ENCODE data around the gene PDZK1IP1.
"Not testable (repeated sequence)": the region's sequence is repeated elsewhere in the genome, so short reads cannot be mapped to it uniquely, and the experiment has no call there.

PDZK1IP1 gene

DNA sequence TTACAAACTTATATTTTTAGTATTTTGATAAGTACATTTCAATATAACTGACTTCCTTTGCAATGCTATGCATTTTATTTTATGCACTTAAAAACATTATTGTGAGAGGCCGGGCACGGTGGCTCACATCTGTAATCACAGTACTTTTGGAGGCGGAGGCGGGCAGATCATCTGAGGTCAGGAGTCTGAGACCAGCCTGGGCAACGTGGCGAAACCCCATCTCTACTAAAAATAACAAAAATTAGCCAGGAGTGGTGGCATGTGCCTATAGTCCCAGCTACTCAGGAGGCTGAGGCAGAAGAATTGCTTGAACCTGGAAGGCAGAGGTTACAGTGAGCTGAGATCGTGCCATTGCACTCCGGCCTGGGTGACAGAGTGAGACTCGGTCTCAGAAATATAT lies 6.1 kb upstream of the PDZK1IP1 start:
- DNase-seq, result not testable (repeated sequence)

DNA sequence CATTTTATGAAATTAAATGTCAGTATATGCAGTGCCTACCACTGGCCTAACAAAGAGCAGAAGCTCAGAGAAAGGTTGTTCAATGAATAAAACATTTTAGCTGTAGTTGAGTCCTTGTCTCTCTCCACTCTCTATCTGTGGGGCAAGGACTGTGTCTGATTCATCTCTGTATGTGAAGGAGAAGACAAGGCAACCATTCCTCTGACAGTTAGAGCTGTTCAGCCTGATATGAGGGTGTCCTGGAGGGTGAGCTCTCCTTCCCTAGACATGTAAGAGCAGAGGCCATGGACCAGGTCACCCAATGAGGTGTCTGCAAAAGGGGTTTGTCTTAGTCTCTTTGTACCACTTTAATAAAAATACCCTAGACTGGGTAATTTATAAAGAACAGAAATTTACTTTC lies 4.5 kb upstream of the PDZK1IP1 start:
- peak; percentile 58 for DNase-seq

DNA sequence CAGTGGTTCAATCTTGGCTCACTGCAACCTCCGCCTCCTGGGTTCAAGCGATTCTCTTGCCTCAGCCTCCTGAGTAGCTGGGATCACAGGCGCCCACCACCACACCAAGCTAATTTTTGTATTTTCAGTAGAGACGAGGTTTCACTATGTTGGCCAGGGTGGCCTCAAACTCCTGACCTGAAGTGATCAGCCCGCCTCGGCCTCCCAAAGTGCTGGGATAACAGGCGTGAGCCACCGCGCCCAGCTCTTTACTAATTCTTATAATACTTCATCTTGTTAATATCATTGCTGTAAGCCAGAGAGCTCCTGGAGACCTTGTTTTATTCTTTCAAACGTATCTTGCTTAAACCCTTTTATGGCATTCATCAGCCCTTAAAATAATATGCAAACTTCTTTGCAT lies 3.7 kb upstream of the PDZK1IP1 start:
- DNase-seq, result not testable (repeated sequence)

GRCh38 chr1:47192458-47193384 lies 2.9 kb upstream of the PDZK1IP1 start:
- peak; percentile 93 for DNase-seq

- DNase-seq, result no peak
Measured at GRCh38 chr1:47191940-47192457, 2.2 kb upstream of the PDZK1IP1 start.

DNA sequence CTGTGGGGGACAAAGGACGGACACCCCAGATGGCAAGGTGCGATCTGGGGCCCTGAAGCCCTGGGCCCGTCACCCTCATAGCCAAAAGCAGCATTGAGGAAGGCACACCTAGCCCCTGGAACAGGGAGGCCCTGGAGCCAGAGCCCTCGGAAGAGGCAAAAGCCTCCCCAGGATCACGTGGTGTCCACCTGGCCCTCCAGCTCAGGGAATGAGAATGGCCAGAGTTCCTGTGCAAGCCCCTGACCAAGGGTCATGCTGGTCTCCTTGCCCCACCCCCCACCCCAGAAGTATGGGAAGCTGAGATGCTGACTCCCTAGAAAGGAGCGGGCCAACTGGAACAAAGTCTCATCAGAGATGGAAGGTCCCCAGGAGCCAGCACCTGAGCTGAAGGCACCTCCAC lies 1.0 kb upstream of the PDZK1IP1 start:
- DNase-seq, result no peak

- DNase-seq, result no peak
Measured at GRCh38 chr1:47190509-47190855, 646 bp upstream of the PDZK1IP1 start.

DNA sequence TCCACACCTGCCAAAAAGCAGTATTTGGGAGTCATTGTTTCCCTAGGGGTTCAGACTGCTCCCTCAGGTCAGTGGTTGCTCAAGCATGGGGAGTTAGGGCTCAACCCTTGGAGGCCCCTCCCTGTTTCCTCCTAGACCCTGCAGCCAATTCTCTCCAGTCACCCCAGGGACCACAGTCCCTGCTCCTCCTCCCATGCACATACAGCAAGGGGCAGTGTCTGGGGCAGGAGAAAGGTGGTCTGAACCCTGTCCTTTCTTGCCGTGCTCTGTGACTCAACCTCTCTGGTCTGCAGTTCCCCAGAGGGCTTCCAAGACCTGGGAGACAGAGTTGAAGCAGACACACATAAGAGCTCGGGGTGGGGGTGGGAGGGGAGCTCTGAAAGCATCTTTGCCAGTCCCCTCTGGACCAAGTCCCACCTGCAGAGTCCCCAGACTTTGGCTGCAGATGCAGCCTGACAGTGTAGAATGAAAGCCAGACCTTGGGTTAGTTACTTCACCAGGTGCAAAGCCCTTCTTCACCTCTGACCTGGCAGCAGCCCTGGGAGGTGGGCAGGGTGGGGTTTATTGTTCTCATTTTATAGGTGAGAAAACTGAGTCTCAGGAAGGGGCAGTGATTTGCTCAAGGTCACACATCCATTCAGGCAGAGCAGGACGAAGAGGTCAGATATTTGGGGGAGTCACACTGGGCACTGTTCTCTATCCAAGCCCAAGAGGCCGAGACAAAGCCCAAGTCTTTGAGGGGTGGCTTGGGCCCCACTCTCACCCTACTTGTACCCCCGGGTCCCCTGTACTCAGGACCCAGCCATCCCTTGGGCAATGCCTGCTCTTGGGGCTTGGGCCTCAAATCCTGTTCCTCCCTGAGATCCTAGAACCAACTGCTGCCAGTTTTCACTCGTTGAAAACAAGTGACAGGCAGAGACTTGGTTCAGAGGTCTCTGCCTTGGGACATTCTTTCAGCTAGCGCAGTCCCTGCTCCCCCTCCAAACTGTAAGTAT lies 748 bp downstream of the PDZK1IP1 start:
- no peak for DNase-seq

GRCh38 chr1:47187926-47188250 lies 1.9 kb downstream of the PDZK1IP1 start:
- no peak for DNase-seq

DNA sequence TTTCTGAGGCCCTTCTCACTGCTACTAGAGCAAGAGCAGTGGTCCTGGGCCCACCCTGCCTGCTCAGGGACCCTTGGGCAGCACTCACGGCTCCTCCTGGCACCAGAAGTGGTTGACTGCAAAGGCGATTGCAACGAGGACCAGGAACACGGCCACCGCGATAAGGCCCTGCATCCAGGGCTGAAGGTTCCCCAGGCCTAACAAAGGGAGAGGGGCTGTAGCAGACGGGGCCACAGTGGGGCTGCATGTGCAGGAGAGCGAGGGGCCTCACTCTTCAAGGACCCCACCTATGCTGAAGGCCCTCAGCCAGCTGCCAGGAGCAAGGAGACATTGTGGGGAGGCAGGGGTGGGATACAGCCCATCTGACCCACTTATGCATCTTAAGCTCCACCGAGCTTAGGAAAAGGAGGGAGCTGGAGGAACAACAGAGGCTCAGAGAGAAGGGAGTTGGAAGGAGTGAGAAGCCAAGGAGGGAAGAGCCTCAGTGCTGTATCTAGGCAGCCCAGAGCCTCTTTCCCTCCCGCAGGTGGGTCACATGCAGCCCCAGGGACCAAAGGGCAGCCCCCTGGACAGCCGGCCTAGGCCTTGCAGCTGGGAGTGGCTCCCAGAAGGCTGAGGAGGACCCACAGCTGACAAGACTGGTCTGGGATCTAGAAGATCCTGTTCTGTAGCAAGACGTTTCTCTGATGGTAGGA lies 2.5 kb downstream of the PDZK1IP1 start:
- DNase-seq, result peak; percentile 2

GRCh38 chr1:47186267-47187185 lies 3.3 kb downstream of the PDZK1IP1 start:
- DNase-seq, result no peak

DNA sequence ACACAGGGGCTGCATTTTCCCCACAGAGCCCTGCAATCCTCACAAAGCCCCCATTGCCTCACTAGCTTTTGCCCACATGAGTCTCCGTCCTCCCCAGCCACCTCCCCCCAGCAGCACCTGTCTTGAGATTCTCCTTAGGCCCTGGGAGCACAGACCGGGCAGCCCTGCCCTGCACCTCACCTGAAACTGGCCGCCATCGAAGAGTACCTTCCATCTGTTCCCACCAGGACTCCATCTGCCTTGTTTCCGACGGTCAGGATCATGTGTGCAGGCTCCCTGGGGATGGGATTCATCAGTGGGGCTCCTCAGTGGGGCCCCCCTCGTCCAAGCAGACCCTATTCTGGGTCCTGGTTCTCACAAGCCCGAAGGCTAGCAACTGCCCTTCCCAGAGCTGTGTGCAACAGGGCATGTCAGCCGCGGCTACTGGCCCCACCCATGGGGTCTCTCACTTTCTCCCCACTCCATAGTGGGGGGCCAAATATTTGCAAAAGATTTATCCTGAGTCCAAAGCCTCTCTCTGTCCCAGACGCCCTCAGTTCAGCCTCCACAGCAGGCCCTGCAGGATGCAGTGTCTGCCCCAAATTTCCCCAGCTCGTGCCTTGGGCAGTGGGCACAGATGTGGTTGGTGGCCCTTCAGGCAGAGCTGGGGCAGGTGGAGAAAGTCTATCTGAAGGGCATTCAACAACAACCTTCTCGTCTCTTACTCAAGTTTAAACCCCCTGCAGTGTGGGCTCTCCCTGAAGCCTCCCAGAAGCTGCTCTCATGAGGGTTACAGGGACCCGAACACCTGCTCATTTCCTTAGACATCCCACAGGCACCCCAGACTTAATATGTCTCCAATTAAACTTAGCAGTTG lies 4.8 kb downstream of the PDZK1IP1 start:
- DNase-seq, result no peak

- DNase-seq, result peak; percentile 48
Measured at GRCh38 chr1:47184090-47184821, 5.6 kb downstream of the PDZK1IP1 start.

- DNase-seq, result no peak
Measured at GRCh38 chr1:47183308-47184089, 6.3 kb downstream of the PDZK1IP1 start.

DNA sequence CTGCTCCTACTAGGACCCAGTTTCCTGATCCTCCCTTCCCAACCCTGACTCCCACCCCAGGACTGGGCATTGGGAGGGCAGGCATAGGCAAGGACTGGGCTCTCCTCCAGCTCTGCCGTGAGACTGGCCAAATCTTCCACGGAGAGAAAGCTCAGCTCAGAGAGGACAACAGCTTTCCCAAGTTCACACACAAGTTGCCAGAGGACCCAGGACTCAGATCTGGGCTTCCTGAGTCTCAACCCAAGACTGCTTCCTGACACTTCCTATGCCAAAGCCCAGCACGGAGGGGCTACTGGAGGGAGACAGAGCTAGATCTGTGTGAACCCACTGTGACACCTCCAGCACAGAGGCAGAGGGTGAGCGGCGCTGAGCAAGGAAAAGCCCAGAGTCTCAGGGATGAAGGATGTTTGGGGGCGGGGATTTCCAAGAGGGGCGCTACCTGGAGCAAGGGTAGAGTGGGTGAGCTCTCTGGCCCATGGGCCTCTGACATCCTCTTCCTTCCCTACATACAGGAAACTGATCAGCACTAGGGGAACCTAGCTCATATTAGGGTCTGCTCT lies 7.1 kb downstream of the PDZK1IP1 start:
- DNase-seq, result no peak

GRCh38 chr1:47181955-47182675 lies 7.7 kb downstream of the PDZK1IP1 start:
- peak; percentile 91 for DNase-seq

DNA sequence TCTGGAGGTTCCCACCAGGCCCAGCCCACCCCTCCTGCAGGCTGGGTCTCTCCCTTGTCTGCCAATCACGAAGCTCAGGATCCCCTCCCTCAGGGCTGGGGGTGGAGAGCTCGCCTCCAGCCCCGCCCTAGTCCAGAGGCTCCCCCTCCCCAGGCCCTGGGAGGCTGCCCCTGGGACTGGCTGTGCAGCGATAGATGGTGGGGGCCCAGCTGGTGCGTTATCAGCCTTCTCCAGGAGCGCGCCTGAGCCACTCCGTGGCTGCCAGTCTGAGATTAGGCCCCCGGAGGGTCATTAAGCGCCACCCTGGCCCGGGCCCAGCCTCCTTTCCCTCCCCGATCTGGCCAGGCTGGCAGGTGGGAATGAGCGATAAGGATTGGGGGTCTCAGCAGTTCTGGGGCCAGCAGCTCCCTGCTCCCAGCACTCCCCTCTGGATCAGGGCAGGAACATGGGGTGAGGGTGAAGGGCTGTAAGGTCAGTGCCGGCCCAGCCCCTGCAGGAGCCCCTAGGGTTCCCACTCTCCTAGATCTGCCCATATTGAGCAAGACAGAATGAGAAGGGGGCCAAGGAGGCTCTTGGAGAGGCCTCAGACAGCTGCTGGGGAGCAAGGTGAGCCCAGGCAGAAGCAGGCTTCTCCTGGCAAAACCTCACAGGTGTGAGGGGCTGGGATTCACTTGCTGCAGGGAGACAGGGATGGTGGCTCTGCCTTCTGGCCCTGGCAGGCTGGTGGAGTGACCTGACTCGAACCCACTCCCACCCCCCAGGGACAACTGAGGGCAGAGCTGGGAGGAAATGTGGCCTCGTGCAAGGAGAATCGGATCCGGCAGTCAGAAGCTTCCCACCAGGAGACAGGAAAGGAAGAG lies 8.5 kb downstream of the PDZK1IP1 start:
- peak; percentile 98 for DNase-seq

Measured in hematopoietic multipotent progenitor cell treated with erythropoietin and hydrocortisone succinate and interleukin-3 and kit ligand, for 6 days (in vitro differentiated cells).